Measurements from ENCODE around the gene TPP2.

The TPP2 gene

GRCh38 chr13:102697929-102698648, 101.3 kb downstream of the TPP2 start:
- no peaks in the 10 kb centered on the region for H3K4me1 ChIP-seq
- TF ChIP-seq Cebpa-rat (IDR thresholded peaks at IDR 0.05): no peak

GRCh38 chr13:102698649-102698980, 101.8 kb downstream of the TPP2 start:
- no peak overlapping the region for H3K4me3 ChIP-seq
- no peak overlapping the region for H3K27ac ChIP-seq
- no peaks in the 10 kb centered on the region for H3K27me3 ChIP-seq
- H4K20me1 ChIP-seq: no peaks in the 10 kb centered on the region
- H3K36me3 ChIP-seq: no peaks in the 10 kb centered on the region
- TF ChIP-seq Cebpa-rat (IDR thresholded peaks at IDR 0.05): no peak
- no peaks in the 10 kb centered on the region for H3K9me3 ChIP-seq
- no peak overlapping the region for H3K4me2 ChIP-seq
- no peak overlapping the region for H3K9ac ChIP-seq
- no peaks in the 10 kb centered on the region for H3K4me1 ChIP-seq

More at GRCh38 chr13:102697929-102698648, 101.3 kb downstream of the TPP2 start:
- Histone ChIP-seq H3K27ac (no peak overlapping the region), H3K36me3 (no peaks in the 10 kb centered on the region), H3K4me2 (no peak overlapping the region), H3K9ac (no peak overlapping the region), H3K4me3 (no peak overlapping the region), H4K20me1 (no peaks in the 10 kb centered on the region), H3K9me3 (no peaks in the 10 kb centered on the region), H3K27me3 (no peaks in the 10 kb centered on the region)

DNA sequence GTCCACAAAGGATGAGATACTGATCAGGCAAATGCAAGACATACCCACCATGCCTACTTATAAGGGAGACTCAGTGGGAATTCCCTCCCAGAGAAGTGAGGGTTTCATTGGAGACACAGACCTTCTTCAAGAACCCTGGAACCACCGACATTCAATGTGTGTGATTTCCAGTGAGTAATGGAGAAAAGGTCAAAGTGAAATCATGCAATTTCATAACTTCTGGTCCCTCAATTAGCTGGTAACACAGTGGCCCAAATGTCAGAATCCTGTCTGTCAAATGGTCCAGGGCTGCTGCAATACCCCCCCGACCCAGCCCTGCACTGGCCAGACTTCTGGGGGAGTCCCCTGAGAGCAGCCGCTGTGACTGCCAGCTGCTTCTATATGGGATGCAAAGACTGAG, 102.7 kb downstream of the TPP2 start:
- H3K9ac ChIP-seq: no peak overlapping the region
- H3K4me2 ChIP-seq: no peak overlapping the region
- H3K27ac ChIP-seq: no peak overlapping the region
- H3K9me3 ChIP-seq: no peaks in the 10 kb centered on the region
- H4K20me1 ChIP-seq: no peaks in the 10 kb centered on the region
- H3K4me3 ChIP-seq: no peak overlapping the region
- no peaks in the 10 kb centered on the region for H3K4me1 ChIP-seq
- TF ChIP-seq Cebpa-rat (IDR thresholded peaks at IDR 0.05): no peak
- H3K27me3 ChIP-seq: no peaks in the 10 kb centered on the region
- H3K36me3 ChIP-seq: no peaks in the 10 kb centered on the region

DNA sequence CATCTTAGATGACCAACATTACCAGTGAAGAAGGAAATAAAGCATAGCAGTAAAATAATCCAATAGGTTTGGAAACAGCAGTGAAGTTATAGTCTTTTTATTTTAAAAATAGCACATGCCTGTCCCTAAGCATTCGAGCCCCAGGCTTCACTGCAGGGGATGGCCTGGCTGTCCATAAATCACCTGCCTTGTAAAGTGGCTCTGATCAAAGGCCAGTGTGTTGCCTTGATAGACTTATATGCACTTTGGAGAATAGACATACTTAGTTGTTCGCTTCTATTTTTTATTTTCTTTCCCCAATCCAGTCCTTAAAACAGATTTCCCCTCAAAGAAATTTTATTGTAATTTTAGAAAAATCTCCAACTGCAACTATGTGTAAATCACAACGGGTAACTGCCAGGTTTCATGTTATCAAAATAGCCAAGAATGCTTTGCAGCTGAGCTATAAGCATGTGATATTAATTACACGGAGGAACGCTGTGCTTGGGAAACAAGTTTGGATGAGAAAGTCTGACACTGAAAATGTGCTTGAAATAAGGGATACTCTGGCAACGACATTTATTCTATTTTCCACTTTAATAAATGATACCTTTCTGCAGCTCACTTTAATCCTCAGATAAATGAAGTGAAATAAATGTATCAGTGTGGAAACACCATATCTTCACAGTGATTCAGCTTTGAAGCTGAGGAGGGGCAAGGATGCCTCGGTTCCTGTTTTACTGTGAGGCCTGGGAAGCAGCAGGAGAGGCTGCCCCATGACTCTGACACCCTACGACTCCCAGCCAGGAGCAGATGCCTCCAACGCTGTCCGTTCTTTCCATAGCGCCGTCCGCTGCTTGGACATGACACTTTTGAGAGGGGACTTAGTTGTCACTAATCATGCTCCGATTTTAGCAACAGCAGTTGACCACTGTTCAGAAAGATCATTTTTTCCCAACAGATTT, 103.6 kb downstream of the TPP2 start:
- Histone ChIP-seq H3K27ac (no peak overlapping the region), H3K4me2 (no peak overlapping the region), H3K4me1 (no peaks in the 10 kb centered on the region), H3K27me3 (no peaks in the 10 kb centered on the region), H3K4me3 (no peak overlapping the region), H3K9me3 (no peaks in the 10 kb centered on the region), H3K9ac (no peak overlapping the region), H3K36me3 (no peaks in the 10 kb centered on the region), H4K20me1 (no peaks in the 10 kb centered on the region)
- TF ChIP-seq Cebpa-rat (IDR thresholded peaks at IDR 0.05): no peak

GRCh38 chr13:102701331-102701730, 104.5 kb downstream of the TPP2 start:
- H3K9me3 ChIP-seq: no peaks in the 10 kb centered on the region
- no peaks in the 10 kb centered on the region for H3K4me1 ChIP-seq
- H3K27me3 ChIP-seq: no peaks in the 10 kb centered on the region
- no peak overlapping the region for H3K27ac ChIP-seq
- H3K9ac ChIP-seq: no peak overlapping the region
- no peak for TF ChIP-seq Cebpa-rat (IDR thresholded peaks at IDR 0.05)
- H4K20me1 ChIP-seq: no peaks in the 10 kb centered on the region
- H3K4me3 ChIP-seq: no peak overlapping the region
- H3K4me2 ChIP-seq: no peak overlapping the region
- H3K36me3 ChIP-seq: no peaks in the 10 kb centered on the region

- H3K9me3 ChIP-seq: no peaks in the 10 kb centered on the region
- no peak overlapping the region for H3K4me2 ChIP-seq
- TF ChIP-seq Cebpa-rat (IDR thresholded peaks at IDR 0.05): no peak
- no peaks in the 10 kb centered on the region for H3K4me1 ChIP-seq
- H3K36me3 ChIP-seq: no peaks in the 10 kb centered on the region
- H3K27ac ChIP-seq: no peak overlapping the region
- H3K9ac ChIP-seq: no peak overlapping the region
- H3K4me3 ChIP-seq: no peak overlapping the region
- no peaks in the 10 kb centered on the region for H3K27me3 ChIP-seq
- H4K20me1 ChIP-seq: no peaks in the 10 kb centered on the region
Measured at GRCh38 chr13:102702965-102703725, 106.4 kb downstream of the TPP2 start.

GRCh38 chr13:102703726-102704035, 106.9 kb downstream of the TPP2 start:
- Histone ChIP-seq H3K9me3 (no peaks in the 10 kb centered on the region), H3K9ac (no peak overlapping the region), H3K36me3 (no peaks in the 10 kb centered on the region), H3K4me2 (no peak overlapping the region), H3K27me3 (no peaks in the 10 kb centered on the region), H3K4me1 (no peaks in the 10 kb centered on the region), H3K27ac (no peak overlapping the region), H4K20me1 (no peaks in the 10 kb centered on the region), H3K4me3 (no peak overlapping the region)
- no peak for TF ChIP-seq Cebpa-rat (IDR thresholded peaks at IDR 0.05)

DNA sequence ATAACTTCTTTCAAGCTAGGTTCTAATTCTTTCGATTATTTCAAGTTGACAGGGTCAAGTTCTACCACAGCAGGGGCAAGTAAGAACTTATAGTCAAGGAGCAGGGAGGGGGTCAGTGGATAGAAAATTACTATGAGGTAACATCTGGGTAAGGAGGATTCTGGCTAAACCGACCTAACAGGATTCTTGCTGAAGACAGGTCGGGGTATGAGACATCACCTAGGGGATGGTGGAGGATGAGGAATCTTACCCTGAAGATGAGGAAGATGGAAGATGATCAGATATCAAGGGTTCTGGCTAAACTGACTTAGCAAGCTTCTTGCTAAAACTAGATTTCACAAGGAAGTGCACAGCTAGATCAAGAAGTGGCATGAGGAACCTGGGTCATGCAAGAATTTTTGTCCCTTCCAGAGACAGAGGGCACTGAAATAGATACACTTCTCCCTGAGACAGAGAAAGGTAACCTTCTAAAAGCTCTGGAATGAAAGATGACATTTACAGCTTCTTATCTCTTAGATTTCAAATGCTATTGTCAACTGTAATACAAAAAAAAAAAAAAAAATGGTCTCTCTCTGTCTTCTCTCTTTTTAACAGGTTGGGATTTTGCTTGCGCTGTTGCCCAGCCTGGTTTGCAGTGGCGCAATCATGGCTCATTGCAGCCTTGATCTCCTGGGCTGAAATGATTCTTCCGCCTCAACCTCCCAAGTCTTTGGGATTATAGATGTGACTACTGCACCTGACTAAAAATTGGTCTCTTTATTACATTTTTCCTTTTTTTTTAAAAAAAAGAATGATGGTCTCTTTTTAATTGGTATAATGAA, 107.7 kb downstream of the TPP2 start:
- Histone ChIP-seq H3K4me2 (no peak overlapping the region), H3K4me1 (no peaks in the 10 kb centered on the region), H3K4me3 (no peak overlapping the region), H4K20me1 (no peaks in the 10 kb centered on the region), H3K9me3 (peaks cover 8% of the 10 kb centered on the region; the same call in 1 of the 2 replicates), H3K27me3 (no peaks in the 10 kb centered on the region), H3K9ac (no peak overlapping the region), H3K36me3 (no peaks in the 10 kb centered on the region), H3K27ac (no peak overlapping the region)
- no peak for TF ChIP-seq Cebpa-rat (IDR thresholded peaks at IDR 0.05)

GRCh38 chr13:102707467-102707866, 110.7 kb downstream of the TPP2 start:
- peaks cover 16% of the 10 kb centered on the region; the same call in 1 of the 2 replicates for H3K9me3 ChIP-seq
- H3K4me1 ChIP-seq: no peaks in the 10 kb centered on the region
- H3K4me2 ChIP-seq: no peak overlapping the region
- no peak overlapping the region for H3K9ac ChIP-seq
- H3K27me3 ChIP-seq: no peaks in the 10 kb centered on the region
- H3K27ac ChIP-seq: no peak overlapping the region
- TF ChIP-seq Cebpa-rat (IDR thresholded peaks at IDR 0.05): no peak
- no peaks in the 10 kb centered on the region for H3K36me3 ChIP-seq
- H3K4me3 ChIP-seq: no peak overlapping the region
- no peaks in the 10 kb centered on the region for H4K20me1 ChIP-seq
